GM21619 (cell line): ENCODE data around the gene GLB1L2.
A peak's percentile ranks its signal among the peaks of the same experiment; 100 is the strongest.
"Not testable (repeated sequence)": the region's sequence is repeated elsewhere in the genome, so short reads cannot be mapped to it uniquely, and the experiment has no call there.

Experiments
- ATAC-seq: cut with Tn5 transposase; IDR thresholded peaks from one replicate; pipeline ENCODE4 v1.9.1; 2021; ENCODE audit not compliant: unreplicated experiment

GLB1L2 gene

DNA sequence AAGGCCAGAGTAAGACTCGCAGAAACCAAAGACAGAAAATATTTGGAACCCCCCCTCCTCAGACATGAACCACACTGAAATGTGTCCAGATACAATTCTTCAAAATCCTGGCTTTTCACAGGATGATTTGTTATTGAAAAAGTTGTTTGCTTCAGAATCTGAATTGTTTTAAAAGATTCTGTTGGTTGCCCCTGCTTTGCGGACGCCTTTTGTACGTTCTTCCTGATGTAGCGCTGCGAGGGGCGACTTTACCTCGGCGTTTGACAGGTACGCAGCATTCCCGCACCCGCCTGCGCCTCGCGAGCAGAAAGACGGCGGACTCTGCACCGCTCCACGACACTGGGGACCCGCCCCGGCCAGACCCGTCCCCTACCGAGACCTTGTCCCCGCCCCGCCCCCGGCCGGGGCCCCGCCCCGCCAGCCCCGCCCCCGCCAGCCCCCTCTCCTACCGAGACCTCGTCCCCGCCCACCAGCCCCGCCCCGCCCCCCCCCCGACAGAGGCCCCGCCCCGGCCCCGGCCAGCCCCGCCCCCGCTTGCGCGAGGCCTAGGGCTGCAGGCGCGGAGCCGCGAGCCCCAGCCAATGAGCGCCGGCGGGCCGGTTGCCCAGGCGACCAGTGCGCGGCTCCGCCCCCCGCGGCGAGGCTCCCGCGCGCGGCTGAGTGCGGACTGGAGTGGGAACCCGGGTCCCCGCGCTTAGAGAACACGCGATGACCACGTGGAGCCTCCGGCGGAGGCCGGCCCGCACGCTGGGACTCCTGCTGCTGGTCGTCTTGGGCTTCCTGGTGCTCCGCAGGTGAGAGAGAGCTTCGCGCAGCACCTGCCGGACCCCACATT is at the start of gene GLB1L2:
Gene GLB1L2 (plus strand): TSS at position 635 of the 835 bp plus-strand sequence. CDS start 74 bp downstream, at position 709.
- peak; percentile 87 for ATAC-seq

- ATAC-seq, result no peak
Measured at GRCh38 chr11:134282121-134283045, 49.4 kb upstream of the GLB1L2 start.

DNA sequence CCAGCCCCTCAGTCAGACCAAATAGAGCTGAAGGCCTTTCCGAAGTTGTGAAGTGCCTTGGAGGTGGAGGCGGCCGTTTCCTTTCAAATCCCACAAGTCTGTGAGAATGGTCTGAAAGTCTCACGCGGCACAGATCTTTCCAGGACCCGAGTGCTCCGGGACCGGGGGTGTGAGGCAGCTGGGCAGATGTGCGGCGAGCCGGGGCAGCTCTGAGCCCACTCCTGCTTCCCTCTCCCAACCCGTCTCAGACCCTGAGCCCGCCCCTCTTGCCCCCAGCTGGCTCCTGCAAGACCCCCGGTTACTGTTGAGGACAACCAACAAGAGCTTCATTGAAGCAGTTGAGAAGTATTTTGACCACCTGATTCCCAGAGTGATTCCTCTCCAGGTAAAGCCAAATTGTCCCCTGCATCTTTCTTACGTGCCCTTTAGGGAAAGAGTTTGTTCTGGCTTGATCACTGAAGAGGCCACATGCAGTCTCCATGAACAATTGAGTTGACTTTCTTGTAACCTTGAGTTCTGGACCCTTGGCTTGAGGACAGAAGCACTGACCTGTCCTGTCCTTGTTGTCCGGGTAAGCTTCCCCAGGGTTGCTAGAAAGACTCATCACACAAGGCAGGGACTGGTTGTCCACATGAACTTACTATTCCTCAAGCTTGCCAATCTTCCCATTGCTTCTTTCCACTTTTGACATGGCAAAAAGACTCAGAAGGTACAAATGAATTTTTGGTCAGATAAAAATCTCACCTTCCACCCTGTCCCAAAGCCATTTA is 48.1 kb upstream of the GLB1L2 start:
- ATAC-seq, result no peak

DNA sequence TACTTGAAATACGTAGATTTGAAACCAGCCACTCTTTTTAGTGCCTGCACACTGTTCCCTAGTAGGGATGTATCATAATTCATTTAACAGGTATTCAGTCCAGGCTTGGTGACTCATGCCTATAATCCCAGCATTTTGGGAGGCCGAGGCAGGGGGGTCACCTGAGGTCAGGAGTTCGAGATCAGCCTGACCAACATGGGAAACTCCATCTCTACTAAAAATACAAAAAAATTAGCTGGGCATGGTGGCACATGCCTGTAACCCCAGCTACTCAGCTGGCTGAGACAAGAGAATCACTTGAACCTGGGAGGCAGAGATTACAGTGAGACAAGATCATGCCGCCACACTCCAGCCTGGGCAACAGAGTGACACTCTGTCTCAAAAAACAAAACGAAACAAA is 47.4 kb upstream of the GLB1L2 start:
- ATAC-seq, result not testable (repeated sequence)

DNA sequence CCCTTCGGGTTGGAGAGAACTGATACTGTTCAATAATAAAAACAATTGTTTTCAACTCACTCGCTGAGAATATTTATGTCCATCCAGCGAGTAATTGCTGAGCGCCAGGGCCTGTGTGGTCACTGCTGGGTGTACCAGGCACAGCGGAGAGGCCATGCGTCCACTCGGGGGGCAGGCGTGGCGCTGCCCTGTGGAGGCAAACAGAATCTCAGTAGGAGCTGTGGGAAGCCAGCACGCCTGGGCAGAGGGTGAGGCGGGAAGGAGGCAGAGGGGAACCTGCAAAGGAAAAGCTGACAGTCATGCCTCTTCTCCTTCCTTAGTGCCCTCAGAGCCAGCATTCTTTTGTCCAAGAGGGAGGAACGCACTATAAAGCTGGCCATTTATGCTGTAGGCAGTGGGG is 44.2 kb upstream of the GLB1L2 start:
- no peak for ATAC-seq

GRCh38 chr11:134288486-134288885 is 43.3 kb upstream of the GLB1L2 start:
- no peak for ATAC-seq

- ATAC-seq, result no peak
Measured at GRCh38 chr11:134289167-134289566, 42.6 kb upstream of the GLB1L2 start.

GRCh38 chr11:134289789-134290188 is 42.0 kb upstream of the GLB1L2 start:
- ATAC-seq, result no peak

DNA sequence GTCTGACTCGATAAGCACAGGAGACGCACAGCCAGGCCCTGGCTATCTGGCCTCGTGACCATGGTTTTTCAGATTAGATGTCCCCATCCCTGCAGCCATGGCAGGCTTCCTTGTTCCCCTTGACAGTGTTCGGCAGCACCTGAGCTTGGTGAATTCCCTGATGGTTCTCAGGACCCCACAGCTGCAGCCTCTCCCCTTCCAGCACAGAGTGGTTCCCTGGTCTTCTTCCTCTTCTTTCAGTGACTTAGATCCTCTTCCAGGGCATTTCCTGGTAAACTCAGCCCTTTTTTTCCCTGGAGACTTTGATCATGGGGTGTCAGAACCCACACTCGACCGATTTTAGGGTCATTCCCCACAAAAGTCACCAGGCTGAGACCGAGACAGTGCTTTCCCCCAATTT is 41.1 kb upstream of the GLB1L2 start:
- no peak for ATAC-seq

DNA sequence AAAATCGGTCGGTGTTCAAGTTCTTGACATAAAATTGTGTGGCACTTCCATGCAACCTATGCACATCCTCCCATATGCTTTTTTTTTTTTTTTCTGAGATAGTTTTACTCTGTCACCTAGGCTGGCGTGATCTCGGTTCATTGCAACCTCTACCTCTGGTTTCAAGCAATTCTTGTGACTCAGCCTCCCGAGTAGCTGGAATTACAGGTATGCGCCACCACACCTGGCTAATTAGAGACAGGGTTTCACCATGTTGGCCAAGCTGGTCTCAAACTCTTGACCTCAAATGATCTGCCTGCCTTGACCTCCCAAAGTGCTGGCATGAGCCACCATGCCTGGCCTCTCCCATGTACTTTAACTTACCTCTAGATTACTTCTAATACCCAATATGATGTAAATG is 40.6 kb upstream of the GLB1L2 start:
- ATAC-seq, result no peak

DNA sequence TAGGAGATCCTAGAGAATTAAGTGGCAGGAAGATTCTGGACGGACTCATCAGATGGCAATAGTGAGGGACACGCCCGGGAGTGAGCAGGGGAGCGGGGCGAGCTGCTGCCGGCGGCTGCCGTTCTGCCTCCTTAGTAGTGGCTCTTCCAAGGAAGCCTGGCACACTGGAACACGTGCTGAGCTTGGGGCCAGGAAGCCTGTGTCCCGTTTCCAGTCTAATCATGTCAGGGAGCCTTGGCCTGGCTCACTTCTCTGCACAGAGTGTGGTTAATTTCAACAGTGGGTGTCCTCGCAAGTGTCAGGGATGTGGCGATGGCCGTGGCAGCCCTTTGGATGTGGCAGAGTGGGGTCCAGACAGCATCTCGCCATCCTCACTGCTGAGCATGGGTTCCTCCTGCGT is 39.1 kb upstream of the GLB1L2 start:
- ATAC-seq, result no peak

DNA sequence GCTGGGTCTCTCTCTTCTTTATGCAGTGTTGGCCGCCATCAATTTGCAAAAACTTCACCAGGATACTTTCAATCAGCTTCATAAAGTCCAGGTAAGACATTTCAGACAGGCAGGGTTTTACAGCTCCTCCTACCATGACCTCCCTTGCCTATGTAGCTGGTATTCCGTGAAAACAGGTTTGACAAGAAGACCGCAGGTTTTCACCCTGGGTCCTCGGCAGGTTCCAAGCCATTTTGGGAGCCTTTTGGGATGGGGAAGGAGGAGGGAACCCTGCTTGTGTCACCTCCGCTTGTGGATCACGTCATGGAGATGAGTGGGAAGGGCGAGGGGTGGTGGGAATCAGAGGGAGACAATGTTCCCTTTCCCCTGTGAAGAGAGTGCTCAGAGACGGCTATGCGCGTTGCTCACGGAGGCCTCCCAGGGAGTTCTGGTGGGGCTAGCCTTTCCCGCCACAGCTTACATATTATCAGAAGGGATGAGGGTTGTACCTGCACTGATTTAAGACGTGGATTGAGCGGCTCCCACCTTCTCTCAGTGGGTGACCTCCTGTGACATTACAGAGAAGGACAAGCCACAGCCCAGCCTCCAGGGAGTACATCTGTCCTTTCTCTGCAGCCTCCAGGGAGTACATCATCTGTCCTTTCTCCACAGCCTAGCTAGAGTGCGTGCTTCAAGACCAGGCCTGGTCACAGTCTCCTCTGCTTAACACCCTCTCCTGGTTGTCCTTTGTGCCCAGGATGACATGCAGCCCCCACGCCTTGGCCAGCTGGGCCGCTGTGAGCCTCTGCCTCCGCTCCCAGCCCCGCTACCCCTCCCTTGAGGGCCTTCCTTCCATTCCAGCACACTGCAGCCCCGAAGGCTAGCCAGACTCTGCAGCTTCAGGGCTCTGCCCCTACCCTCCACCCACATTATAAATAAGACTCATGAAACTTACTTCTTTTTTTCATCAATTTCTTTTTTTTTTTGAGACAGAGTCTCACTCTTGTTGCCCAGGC is 38.4 kb upstream of the GLB1L2 start:
- ATAC-seq, result no peak

DNA sequence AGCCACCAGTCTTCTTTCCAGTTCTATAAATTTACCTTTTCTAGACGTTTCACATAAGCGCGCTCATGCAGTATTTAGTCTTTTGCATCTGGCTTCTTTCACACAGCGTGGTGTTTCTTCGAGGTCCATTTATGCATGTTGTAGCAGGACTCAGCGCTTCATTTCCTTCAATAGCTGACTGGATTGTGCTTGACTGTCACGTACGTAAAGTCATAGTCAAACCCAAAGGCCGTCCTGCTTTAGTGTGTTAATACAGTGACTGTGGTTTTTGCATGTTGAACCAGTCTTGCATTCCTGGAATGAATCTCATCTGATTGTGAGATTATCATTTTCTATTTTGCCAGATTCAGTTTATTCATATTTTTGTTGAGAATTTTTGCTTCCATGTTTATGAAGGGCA is 37.1 kb upstream of the GLB1L2 start:
- ATAC-seq, result no peak

- ATAC-seq, result no peak
Measured at GRCh38 chr11:134312223-134312622, 19.6 kb upstream of the GLB1L2 start.

- ATAC-seq, result no peak
Measured at GRCh38 chr11:134312807-134313206, 19.0 kb upstream of the GLB1L2 start.

DNA sequence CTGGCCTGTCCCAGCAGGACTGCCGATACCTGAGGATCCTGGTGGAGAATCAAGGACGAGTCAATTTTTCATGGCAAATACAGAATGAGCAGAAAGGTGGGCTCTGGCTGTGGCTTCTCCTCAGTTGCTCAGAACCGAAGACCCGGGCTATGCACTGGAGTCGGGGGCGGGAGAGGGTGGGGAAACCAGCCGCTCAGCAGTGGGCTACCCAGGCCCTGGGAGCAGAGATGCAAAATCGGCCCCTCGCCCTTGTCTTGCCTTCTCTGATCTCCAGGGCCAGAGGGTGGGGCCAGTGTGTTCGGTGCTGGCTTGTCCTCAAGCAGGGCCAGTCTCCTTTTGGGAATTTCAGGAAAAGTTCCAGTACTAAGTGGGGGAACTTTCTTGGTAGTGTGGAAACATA is 18.4 kb upstream of the GLB1L2 start:
- no peak for ATAC-seq

- no peak for ATAC-seq
Measured at GRCh38 chr11:134313821-134314607, 17.8 kb upstream of the GLB1L2 start.

DNA sequence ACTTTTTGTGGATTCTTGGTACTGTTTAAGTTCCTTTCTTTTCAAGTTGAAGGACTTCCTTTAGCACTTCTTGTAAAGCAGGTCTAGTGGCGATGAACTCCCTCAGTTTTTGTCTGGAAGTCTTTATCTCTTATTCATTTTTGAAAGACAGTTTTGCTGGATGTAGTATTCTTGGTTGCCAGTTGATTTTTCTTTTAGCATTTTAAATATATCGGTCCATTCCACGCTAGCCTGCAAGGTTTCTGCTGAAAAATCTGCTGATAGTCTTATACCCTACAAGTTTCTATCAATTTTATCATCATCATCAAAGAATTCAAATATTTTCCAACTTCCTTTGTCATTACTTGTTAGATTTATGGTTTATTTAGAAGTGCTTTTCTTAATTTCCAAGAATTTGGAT is 14.7 kb upstream of the GLB1L2 start:
- ATAC-seq, result no peak

- not testable (repeated sequence) for ATAC-seq
Measured at GRCh38 chr11:134321373-134321772, 10.4 kb upstream of the GLB1L2 start.
